RWPE1 (cell line): ENCODE data around the gene CKMT1A.
"Not testable (repeated sequence)": the region's sequence is repeated elsewhere in the genome, so short reads cannot be mapped to it uniquely, and the experiment has no call there.

Experiments used
- CTCF ChIA-PET: fragments of 350-600 bp; sonication (Branson Sonifier 250); formaldehyde crosslinking; extraction: SDS; loops from one replicate; lab custom pipeline; 2021; lab: Yijun Ruan, JAX
- POLR2A ChIA-PET: fragments of 400-600 bp; formaldehyde crosslinking; extraction: SDS; loops from one replicate; lab custom pipeline; 2020; ENCODE audit warnings: antibody characterized with exemption; ENCODE audit not compliant: low non-redundant PET; lab: Yijun Ruan, JAX
- DNase-seq: peaks from one replicate; pipeline ENCODE4 v3.0.0; 2012; ENCODE audit warnings: low spot score
- H3K27ac ChIP-seq: fragments of 450-650 bp; 2 replicates; pipeline ENCODE4 v1.5.1; 2017
- CTCF ChIP-seq: fragments of 450-650 bp; conservative IDR thresholded peaks from 2 replicates; pipeline ENCODE4 v1.5.1; 2017; ENCODE audit warnings: low read depth, mild to moderate bottlenecking

Gene CKMT1A

GRCh38 chr15:43702701-43703424 lies 9.2 kb downstream of the CKMT1A start:
- no peak for DNase-seq
- TF ChIP-seq CTCF: no peak
- ChIA-PET CTCF (interaction anchor here (0.6 kb wide), 2 partner anchors 240 to 268 kb away, joined by 3 read pairs; no protein-coding TSS in a partner anchor), POLR2A (no interaction called here)
- H3K27ac ChIP-seq: no peak overlapping the region

- CTCF ChIA-PET, H3K27ac ChIP-seq, DNase-seq, POLR2A ChIA-PET: not testable (repeated sequence)
Measured at GRCh38 chr15:43710431-43711131, 16.9 kb downstream of the CKMT1A start.

- no peak overlapping the region for H3K27ac ChIP-seq
- ChIA-PET POLR2A (no interaction called here), CTCF (interaction anchor here (0.6 kb wide), 2 partner anchors 303 to 369 kb away, joined by 3 read pairs; no protein-coding TSS in a partner anchor)
- TF ChIP-seq CTCF: no peak
- no peak for DNase-seq
Measured at GRCh38 chr15:43723151-43723550, 29.5 kb downstream of the CKMT1A start.

GRCh38 chr15:43726306-43726705 lies 32.6 kb downstream of the CKMT1A start:
- CTCF ChIA-PET, H3K27ac ChIP-seq, DNase-seq, POLR2A ChIA-PET: not testable (repeated sequence)

GRCh38 chr15:43728053-43728725 lies 34.5 kb downstream of the CKMT1A start:
- DNase-seq, POLR2A ChIA-PET, CTCF ChIA-PET, H3K27ac ChIP-seq: not testable (repeated sequence)

- no peak overlapping the region for H3K27ac ChIP-seq
- ChIA-PET CTCF (no interaction called here), POLR2A (no interaction called here)
- no peak for TF ChIP-seq CTCF
- DNase-seq: no peak
Measured at GRCh38 chr15:43735416-43735815, 41.8 kb downstream of the CKMT1A start.

- H3K27ac ChIP-seq: peak within 1 kb of the TSS; percentile 88
- POLR2A ChIA-PET: interaction anchor here (0.6 to 1.7 kb wide), 3 partner anchors 17 to 305 kb away, joined by 3 read pairs; partner anchors contain the start of gene ELL3
- DNase-seq: peak; percentile 97
- CTCF ChIA-PET: not testable (repeated sequence)
- 0 out of 2 replicates have a peak, but pooled peaks have one; percentile 8 for TF ChIP-seq CTCF
Measured at GRCh38 chr15:43746245-43746902, 52.7 kb downstream of the CKMT1A start, which contains the start of gene PDIA3. TSS of gene PDIA3 (plus strand) at chr15:43746438. CDS start at chr15:43746540, 102 bp downstream.

- peak overlapping the region; percentile 88 for H3K27ac ChIP-seq
- POLR2A ChIA-PET: interaction anchor here (1.7 kb wide), 1 partner anchor 306 kb away, joined by 3 read pairs; no protein-coding TSS in a partner anchor
- CTCF ChIA-PET, DNase-seq: not testable (repeated sequence)
Measured at GRCh38 chr15:43746903-43747309, 53.2 kb downstream of the CKMT1A start.
